Sigmoid colon (tissue), 4 donors: ENCODE measurements around the gene GPRC5D.

Experiments
- CTCF ChIP-seq, 4 experiments: fragments of 450-650 bp in 3 of 4; fragments of 200-600 bp in 1 of 4; IDR thresholded peaks; one replicate each; pipeline ENCODE4 v1.5.1; 2016 to 2019; ENCODE audit warnings: antibody characterized with exemption in 4 of 4, mild to moderate bottlenecking in 3 of 4, moderate library complexity in 2 of 4
- EP300 ChIP-seq, 4 donors: sonication (generic); formaldehyde crosslinking; IDR thresholded peaks; one replicate each; pipeline ENCODE4 v1.6.1; 2017; ENCODE audit warnings: antibody characterized with exemption in 4 of 4
- POLR2A ChIP-seq, 2 donors: fragments of 450-650 bp; IDR thresholded peaks; one replicate each; pipeline ENCODE4 v1.6.1; 2016; ENCODE audit warnings: antibody characterized with exemption in 2 of 2, mild to moderate bottlenecking in 2 of 2, moderate library complexity in 2 of 2

- TF ChIP-seq CTCF (IDR thresholded peaks at IDR 0.05) (no peak), POLR2A (IDR thresholded peaks at IDR 0.05) (no peak), EP300 (IDR thresholded peaks at IDR 0.05) (no peak)
Measured at GRCh38 chr12:12891881-12892355, 60.1 kb downstream of the GPRC5D start.
